H1 (cell line): Measurements from ENCODE around the gene SLC38A8. TPM values are rescaled to one million over a fixed set of nuclear protein-coding genes. Genes with fewer than 3 reads are reported as not detected.

ENCODE experiments used
- ASH2L ChIP-seq: fragments of 200-600, 300-600 bp; sonication (generic); IDR thresholded peaks from one replicate; pipeline ENCODE4 v1.7.1; 2017; ENCODE audit warnings: low read length
- CHD2 ChIP-seq: IDR thresholded peaks from 2 replicates; pipeline ENCODE4 v1.6.1; 2012; ENCODE audit warnings: low read length, improper control_type of control experiment
- POLR2A ChIP-seq, 2 experiments: IDR thresholded peaks; 1 replicate in 1 of 2; 2 replicates in 1 of 2; pipeline ENCODE4 v1.6.1; 2011; ENCODE audit warnings: low read depth in 2 of 2, low read length in 2 of 2, mild to moderate bottlenecking in 2 of 2; ENCODE audit errors: control extremely low read depth in 1 of 2
- RNF2 ChIP-seq: fragments of 200-900, 300-1000 bp; sonication (generic); IDR thresholded peaks from 2 replicates; pipeline ENCODE4 v1.7.1; 2016; ENCODE audit warnings: borderline replicate concordance, low read depth, mild to moderate bottlenecking, antibody characterized with exemption, low read length; ENCODE audit not compliant: poor library complexity, severe bottlenecking; ENCODE audit errors: missing control alignments
- polyA plus RNA-seq, 7 experiments: library from polyadenylated mRNA; depleted of rRNA in 3 of 7; stranded (reverse) in 5 of 7; unstranded in 2 of 7; fragments of >200 nt in 5 of 7; fragments of 200-250 nt in 2 of 7; gene quantifications; 1 replicate in 5 of 7; 2 replicates in 1 of 7; 4 replicates in 1 of 7; pipeline versions ENCODE4 v1.2.1 to v1.2.3, GENCODE V29; 2011 to 2013; ENCODE audit warnings: missing spikeins in 2 of 7, mixed read lengths in 2 of 7
- total RNA-seq: library from RNA; stranded (reverse); fragmentation: NEBNext Ultra II Directional; extraction: Animal tissue kit (Norgen Biotek cat#: 25700); gene quantifications from 2 replicates; pipeline ENCODE4 v1.2.1, GENCODE V29; 2021

The SLC38A8 gene
- total and polyA plus RNA-seq, 2 of the 8 experiments (the other 6 are each of a cell fraction or from before 2014, with no cell fraction given), result 0.08 TPM; not detected in 1

GRCh38 chr16:84021488-84021887 lies 21.1 kb downstream of the SLC38A8 start (continued):
- TF ChIP-seq RNF2, result no peak
- TF ChIP-seq ASH2L, result no peak
- no peak for TF ChIP-seq CHD2
- no peak for TF ChIP-seq POLR2A (IDR thresholded peaks at IDR 0.05; ENCODE audit: control extremely low read depth in 1 of 2, low read depth in 2 of 2, low read length in 2 of 2)
